Gastroesophageal sphincter (tissue), 3 donors: ENCODE data around the gene RRP1B.

Experiments
- CTCF ChIP-seq, 4 experiments: fragments of 200-600 bp in 2 of 4; fragments of 450-650 bp in 2 of 4; sonication (generic) in 1 of 4; IDR thresholded peaks; one replicate each; pipeline ENCODE4 v1.5.1; 2017 to 2019; ENCODE audit warnings: antibody characterized with exemption in 4 of 4, mild to moderate bottlenecking in 2 of 4, moderate library complexity in 2 of 4
- EP300 ChIP-seq: sonication (generic); formaldehyde crosslinking; IDR thresholded peaks from one replicate; pipeline ENCODE4 v1.6.1; 2017; ENCODE audit warnings: antibody characterized with exemption, mild to moderate bottlenecking
- POLR2A ChIP-seq, 2 donors: fragments of 450-650 bp; IDR thresholded peaks; one replicate each; pipeline ENCODE4 v1.6.1; 2017; ENCODE audit warnings: antibody characterized with exemption in 2 of 2, mild to moderate bottlenecking in 2 of 2, moderate library complexity in 1 of 2
- POLR2AphosphoS5 ChIP-seq: sonication (generic); formaldehyde crosslinking; IDR thresholded peaks from one replicate; pipeline ENCODE4 v1.6.1; 2017; ENCODE audit warnings: antibody characterized with exemption

DNA sequence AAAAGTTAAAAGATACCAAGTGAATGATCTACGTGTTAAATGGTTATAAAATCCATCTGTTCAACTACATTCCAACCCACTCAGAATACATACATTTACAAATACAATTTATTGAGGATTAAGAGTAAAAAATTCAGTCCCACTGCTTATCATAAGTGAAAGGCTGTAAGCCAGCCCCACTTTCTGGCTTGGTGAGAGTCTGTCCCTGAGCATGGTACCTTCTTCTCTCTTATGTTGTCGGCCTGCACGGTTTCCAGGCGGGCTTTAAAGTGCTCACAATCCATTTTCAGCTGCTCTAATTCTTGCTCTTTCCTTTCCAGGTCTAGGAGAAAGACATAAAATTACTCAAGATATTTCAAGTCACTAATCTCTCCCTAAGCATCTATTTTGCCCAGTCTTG is 15.3 kb upstream of the RRP1B start:
- TF ChIP-seq CTCF (IDR thresholded peaks at IDR 0.05) (no peak), POLR2A (IDR thresholded peaks at IDR 0.05) (no peak), EP300 (no peak), POLR2AphosphoS5 (no peak)
